Body of pancreas (tissue), 4 donors: Measurements from ENCODE around the gene RGS12. TPM values are rescaled to one million over a fixed set of nuclear protein-coding genes. Genes with fewer than 3 reads are reported as not detected.
A peak's percentile ranks its signal among the peaks of the same experiment; 100 is the strongest.

Experiments
- ATAC-seq: fragments of 150-250 bp; one replicate; pipeline ENCODE4 v1.9.1; 2016
- DNase-seq, 4 donors: peaks; one replicate each; pipeline ENCODE4 v3.0.0-alpha.2; 2019
- H3K27ac ChIP-seq, 4 donors: fragments of 200-600 bp; sonication (generic); 1 replicate in 3 of 4; 2 replicates in 1 of 4; pipeline versions ENCODE4 v1.5.1 to v1.6.1; 2016 to 2019; ENCODE audit warnings: mild to moderate bottlenecking in 1 of 4, mixed read lengths in 1 of 4, moderate library complexity in 1 of 4
- H3K27me3 ChIP-seq, 2 donors: fragments of 200-600 bp; sonication (generic); one replicate each; pipeline ENCODE4 v1.6.0; 2016; ENCODE audit warnings: mild to moderate bottlenecking in 1 of 2
- H3K36me3 ChIP-seq, 2 donors: fragments of 200-600 bp; sonication (generic); replicated peaks in 1 of 2; 2 replicates each; pipeline ENCODE4 v1.5.1; 2016; ENCODE audit warnings: low read depth in 2 of 2; ENCODE audit not compliant: insufficient read depth in 1 of 2
- H3K4me1 ChIP-seq: fragments of 200-600 bp; sonication (generic); one replicate; pipeline ENCODE4 v1.6.0; 2016
- H3K4me3 ChIP-seq, 2 donors: fragments of 200-600 bp; sonication (generic); 1 replicate in 1 of 2; 2 replicates in 1 of 2; pipeline ENCODE4 v1.5.1; 2016 to 2019
- H3K9me3 ChIP-seq, 3 donors: fragments of 200-600 bp; sonication (generic); 1 replicate in 2 of 3; 2 replicates in 1 of 3; pipeline ENCODE4 v1.5.1; 2016
- CTCF ChIP-seq, 7 experiments: fragments of 450-650 bp in 4 of 7; fragments of 200-600 bp in 3 of 7; sonication (generic) in 3 of 7; IDR thresholded peaks; one replicate each; pipeline ENCODE4 v1.5.1; 2016 to 2019; ENCODE audit warnings: antibody characterized with exemption in 7 of 7
- POLR2A ChIP-seq, 3 donors: fragments of 450-650 bp; IDR thresholded peaks; one replicate each; pipeline ENCODE4 v1.6.1; 2016; ENCODE audit warnings: antibody characterized with exemption in 3 of 3, mild to moderate bottlenecking in 2 of 3
- WGBS, 2 donors: methylation state at CpG; one replicate each; pipeline ENCODE4 v1.1.5; 2017; 5-methylcytosine and 5-hydroxymethylcytosine counted together
- intact Hi-C: fragments of 100-400 bp; cut with DNase I; formaldehyde crosslinking; loops from one replicate; pipeline ENCODE4 v1.15.1; 2023
- total RNA-seq, 2 donors: library from RNA; depleted of rRNA; stranded (reverse); fragments of >200 nt; gene quantifications; one replicate each; pipeline ENCODE4 v1.1.0, GENCODE V29; 2016

RGS12 gene
- total RNA-seq, result 10 to 100 TPM in 1 of 2 donors, 1 to 10 TPM in 1; 9.1 to 12.5 TPM

GRCh38 chr4:3292571-3293400 lies at the start of gene RGS12:
RGS12 (plus strand) TSS chr4:3293021; CDS start chr4:3316171, 23,150 bp downstream.
- WGBS, 2 donors, result 0% methylated on average over 68 of the region's 121 CpGs; no CpG with 5 or more reads in 1 of the 2 donors
- intact Hi-C loops, result no loop called here

GRCh38 chr4:3243136-3243780 lies 49.6 kb upstream of the RGS12 start:
- no peaks in the 10 kb centered on the region for H3K9me3 ChIP-seq
- no peak overlapping the region for H3K27ac ChIP-seq
- ATAC-seq, result no peak
- H3K4me3 ChIP-seq, result no peak overlapping the region
- no peaks in the 10 kb centered on the region for H3K27me3 ChIP-seq
- TF ChIP-seq CTCF (IDR thresholded peaks at IDR 0.05) (no peak), POLR2A (IDR thresholded peaks at IDR 0.05) (no peak)
- WGBS, 2 donors, result 82 to 84% methylated on average over 18 to 23 of the region's 23 CpGs
- intact Hi-C loops, result no loop called here
- no peak for DNase-seq
- H3K36me3 ChIP-seq, result no peaks in the 10 kb centered on the region
- H3K4me1 ChIP-seq, result peaks cover 41% of the 10 kb centered on the region

More at GRCh38 chr4:3292571-3293400, at the start of gene RGS12:
- Histone ChIP-seq H3K9me3 (no peaks in the 10 kb centered on the region), H3K27ac (peak within 1 kb of the TSS; percentile 75 to 97 (median 86)), H3K4me3 (peak within 1 kb of the TSS; percentile 26 to 79), H3K4me1 (peaks cover 20% of the 10 kb centered on the region), H3K27me3 (no peaks in the 10 kb centered on the region), H3K36me3 (no peaks in the 10 kb centered on the region)
- TF ChIP-seq CTCF (IDR thresholded peaks at IDR 0.05) (peak in 1 of 7 experiments; percentile 6), POLR2A (IDR thresholded peaks at IDR 0.05) (peak; percentile 85 to 92 (median 87))
- peak; percentile 95 to 96 (median 96) for DNase-seq
- peak; percentile 93 for ATAC-seq

- ATAC-seq, result no peak
- H3K36me3 ChIP-seq, result no peaks in the 10 kb centered on the region
- peaks cover 33% of the 10 kb centered on the region for H3K4me1 ChIP-seq
- intact Hi-C loops, result no loop called here
- no peak overlapping the region for H3K27ac ChIP-seq
- no peak for DNase-seq
- H3K27me3 ChIP-seq, result no peaks in the 10 kb centered on the region
- H3K4me3 ChIP-seq, result no peak overlapping the region
- TF ChIP-seq POLR2A (IDR thresholded peaks at IDR 0.05), result no peak
- no peak for TF ChIP-seq CTCF (IDR thresholded peaks at IDR 0.05)
- no peaks in the 10 kb centered on the region for H3K9me3 ChIP-seq
- WGBS, 2 donors, result 63 to 80% methylated on average over 1 of the region's 1 CpG
Observed at GRCh38 chr4:3244002-3244401, 48.8 kb upstream of the RGS12 start.

- no peaks in the 10 kb centered on the region for H3K36me3 ChIP-seq
- WGBS, 2 donors, result 77 to 100% methylated on average over 1 to 9 of the region's 9 CpGs
- intact Hi-C loops, result no loop called here
- peaks cover 26% of the 10 kb centered on the region for H3K4me1 ChIP-seq
- H3K27ac ChIP-seq, result no peak overlapping the region
- TF ChIP-seq CTCF (IDR thresholded peaks at IDR 0.05) (no peak), POLR2A (IDR thresholded peaks at IDR 0.05) (no peak)
- no peak overlapping the region for H3K4me3 ChIP-seq
- no peak for DNase-seq
- no peaks in the 10 kb centered on the region for H3K27me3 ChIP-seq
- ATAC-seq, result no peak
- no peaks in the 10 kb centered on the region for H3K9me3 ChIP-seq
Observed at GRCh38 chr4:3244747-3245146, 48.1 kb upstream of the RGS12 start.
